K562 (cell line): ENCODE measurements around the gene TRMT1. TPM values are rescaled to one million over a fixed set of nuclear protein-coding genes. Genes with fewer than 3 reads are reported as not detected.
A peak's percentile ranks its signal among the peaks of the same experiment; 100 is the strongest.

ENCODE experiments used
- BHLHE40 ChIP-seq: IDR thresholded peaks from 2 replicates; pipeline ENCODE4 v1.6.1; 2011; ENCODE audit warnings: low read length, improper control_type of control experiment
- HNRNPUL1 ChIP-seq: fragments of 200-400 bp; formaldehyde crosslinking; IDR thresholded peaks from 2 replicates; pipeline ENCODE4 v1.6.1; 2017; ENCODE audit warnings: low read length
- ID3 ChIP-seq, 2 experiments: fragments of 250-450 bp in 1 of 2; fragments of 450-650 bp in 1 of 2; sonication (Bioruptor Pico) in 1 of 2; IDR thresholded peaks; 2 replicates each; pipeline versions ENCODE4 v1.6.1 to v1.8.0; 2016 to 2021; ENCODE audit warnings: mild to moderate bottlenecking in 2 of 2, moderate library complexity in 2 of 2, missing compliant biosample characterization in 1 of 2, missing genetic modification characterization in 1 of 2
- LEF1 ChIP-seq: fragments of 450-650 bp; IDR thresholded peaks from 2 replicates; pipeline ENCODE4 v1.6.1; 2016; ENCODE audit warnings: mild to moderate bottlenecking
- NRF1 ChIP-seq, 2 experiments: fragments of 450-650 bp; IDR thresholded peaks in 1 of 2; conservative IDR thresholded peaks in 1 of 2; 2 replicates each; pipeline ENCODE4 v1.6.1; 2014; ENCODE audit warnings: mild to moderate bottlenecking in 2 of 2
- TGIF2 ChIP-seq: sonication (generic); formaldehyde crosslinking; IDR thresholded peaks from 2 replicates; pipeline ENCODE4 v1.8.1; 2022; ENCODE audit warnings: mild to moderate bottlenecking, missing genetic modification reagents, moderate library complexity
- USF2 ChIP-seq: sonication (generic); formaldehyde crosslinking; IDR thresholded peaks from 2 replicates; pipeline ENCODE4 v1.5.0; 2020; ENCODE audit warnings: missing genetic modification reagents
- ZBTB40 ChIP-seq, 2 experiments: fragments of 450-650 bp in 1 of 2; sonication (generic) in 1 of 2; formaldehyde crosslinking in 1 of 2; IDR thresholded peaks; 2 replicates each; pipeline versions ENCODE4 v1.7.1 to v1.9.0; 2016 to 2022; ENCODE audit warnings: inconsistent platforms in 1 of 2, mild to moderate bottlenecking in 1 of 2, missing genetic modification reagents in 1 of 2
- ZC3H4 ChIP-seq: sonication (generic); formaldehyde crosslinking; IDR thresholded peaks from 2 replicates; pipeline ENCODE4 v1.9.0; 2021; ENCODE audit warnings: missing genetic modification reagents, borderline replicate concordance
- ZKSCAN8 ChIP-seq: fragments of 200-800 bp; sonication (Bioruptor generic); IDR thresholded peaks from 2 replicates; pipeline ENCODE4 v1.6.1; 2016; ENCODE audit warnings: missing genetic modification characterization, missing compliant biosample characterization
- ZNF398 ChIP-seq: fragments of 250-450 bp; sonication (Bioruptor Pico); IDR thresholded peaks from 2 replicates; pipeline ENCODE4 v1.8.0; 2021; ENCODE audit warnings: moderate library complexity, mild to moderate bottlenecking, inconsistent platforms
- ZNF507 ChIP-seq: conservative IDR thresholded peaks from 2 replicates; pipeline ENCODE4 v1.6.1; 2017; ENCODE audit warnings: missing genetic modification characterization, missing compliant biosample characterization
- ZNF696 ChIP-seq: fragments of 250-450 bp; sonication (Bioruptor Pico); conservative IDR thresholded peaks from 2 replicates; pipeline ENCODE4 v1.4.0; 2020; ENCODE audit warnings: mild to moderate bottlenecking, moderate library complexity
- ZNF79 ChIP-seq: fragments of 250-450 bp; sonication (Bioruptor Pico); IDR thresholded peaks from 2 replicates; pipeline ENCODE4 v1.4.0; 2020; ENCODE audit warnings: low read depth, mild to moderate bottlenecking, moderate library complexity
- polyA plus RNA-seq, 8 experiments: library from polyadenylated mRNA; depleted of rRNA in 4 of 8; stranded (reverse) in 5 of 8; unstranded in 3 of 8; fragments of >200 nt; fragmentation: Nextera tagmentation in 2 of 8; fragmentation: Illumina TruSeq in 1 of 8; extraction: Ambion mirVana in 2 of 8; extraction: Trizol in 1 of 8; gene quantifications; 2 replicates each; pipeline versions ENCODE4 v1.2.1 to v1.2.3, GENCODE V29; 2011 to 2014; ENCODE audit warnings: inconsistent platforms in 1 of 8, missing spikeins in 1 of 8
- total RNA-seq, 7 experiments: library from RNA; depleted of rRNA in 6 of 7; stranded (reverse); fragments of >200 nt in 6 of 7; fragmentation: Illumina TruSeq in 2 of 7; extraction: Trizol in 2 of 7; gene quantifications; 2 replicates each; pipeline versions ENCODE4 v1.2.1 to v1.2.3, GENCODE V29; 2011 to 2021; ENCODE audit warnings: low replicate concordance in 1 of 7

TRMT1 gene
- total and polyA plus RNA-seq, 9 of the 15 experiments (the other 6 are each of a cell fraction or from before 2014, with no cell fraction given), result 5.8 to 158 (median 54.3) TPM

GRCh38 chr19:13150187-13150930, 33.8 kb upstream of the TRMT1 start, which contains the start of the genes IER2 and STX10 (continued):
- TF ChIP-seq ZNF398 (CRISPR knock-in tag) (no peak), USF2 (CRISPR knock-in tag) (no peak), ZBTB40 (IDR thresholded peaks at IDR 0.05) (peak; percentile 98), ZBTB40 (CRISPR knock-in tag; IDR thresholded peaks at IDR 0.05) (no peak), ZKSCAN8 (CRISPR knock-in tag) (no peak), LEF1 (no peak; the same call in 1 of the 2 replicates), BHLHE40 (peak; percentile 99), ZNF507 (no peak), ZNF696 (CRISPR knock-in tag) (no peak), NRF1 (conservative IDR thresholded peaks at IDR 0.05 in 1 of 2, IDR thresholded peaks at IDR 0.05 in 1 of 2) (peak; percentile 83 to 86), ZC3H4 (CRISPR knock-in tag) (peak; percentile 92; the same call in 1 of the 2 replicates), TGIF2 (CRISPR knock-in tag) (no peak), ZNF79 (CRISPR knock-in tag) (no peak), ID3 (CRISPR knock-in tag; IDR thresholded peaks at IDR 0.05) (no peak), ID3 (tag; IDR thresholded peaks at IDR 0.05) (peak; percentile 43; the same call in 1 of the 2 replicates), HNRNPUL1 (no peak)
